CD4-positive, alpha-beta T cell treated with Interleukin-4 for 4 hours (primary cell): ENCODE measurements around the gene EFEMP2.
A peak's percentile ranks its signal among the peaks of the same experiment; 100 is the strongest.
"Not testable (repeated sequence)": the region's sequence is repeated elsewhere in the genome, so short reads cannot be mapped to it uniquely, and the experiment has no call there.

ENCODE experiments used
- DNase-seq: peaks from one replicate; pipeline ENCODE4 v3.0.0-alpha.2; 2020

EFEMP2 gene

DNA sequence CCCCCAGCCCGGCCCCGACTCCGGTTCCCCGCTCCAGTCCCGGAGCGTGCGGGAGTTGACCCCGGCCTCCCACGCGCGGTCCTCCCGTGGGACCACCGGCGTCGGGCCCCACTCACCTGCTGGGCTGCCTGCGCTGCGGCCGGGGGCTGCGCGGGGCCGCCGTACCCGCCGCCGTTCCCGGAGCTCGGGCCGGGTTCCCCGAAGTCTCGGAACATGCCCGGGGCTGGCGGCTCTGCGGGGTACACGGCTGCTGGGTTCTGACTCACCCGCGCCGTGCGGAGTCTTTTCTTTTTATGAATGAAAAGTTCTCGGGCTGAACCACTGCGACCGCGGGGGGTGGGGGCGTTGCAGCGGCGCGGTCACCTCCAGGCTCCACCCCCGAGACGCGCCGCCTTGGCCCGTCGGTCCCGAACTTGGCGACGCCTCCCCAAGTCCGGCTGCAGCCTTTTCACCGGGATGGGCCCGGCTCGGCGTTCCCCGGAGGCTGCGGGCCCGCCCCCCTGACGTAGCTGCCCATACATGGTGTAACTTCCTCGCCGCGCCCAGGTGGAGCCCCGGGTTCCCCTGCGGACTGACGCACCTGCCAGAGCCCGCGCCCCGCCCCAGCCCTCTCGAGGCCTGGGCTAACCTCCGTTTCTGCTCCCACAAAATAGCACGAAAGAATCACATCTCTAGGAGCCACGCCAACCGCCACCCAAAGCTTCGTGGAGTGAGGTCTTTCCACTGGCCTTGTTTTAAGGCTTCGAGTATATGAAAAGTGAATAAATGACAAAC is 27.7 kb upstream of the EFEMP2 start, which contains the start of gene FOSL1:
Gene FOSL1, minus strand, starts transcription at position 264 of the 774 bp plus-strand sequence. Its CDS starts 49 bp downstream, at position 215.
- DNase-seq: peak; percentile 96

DNA sequence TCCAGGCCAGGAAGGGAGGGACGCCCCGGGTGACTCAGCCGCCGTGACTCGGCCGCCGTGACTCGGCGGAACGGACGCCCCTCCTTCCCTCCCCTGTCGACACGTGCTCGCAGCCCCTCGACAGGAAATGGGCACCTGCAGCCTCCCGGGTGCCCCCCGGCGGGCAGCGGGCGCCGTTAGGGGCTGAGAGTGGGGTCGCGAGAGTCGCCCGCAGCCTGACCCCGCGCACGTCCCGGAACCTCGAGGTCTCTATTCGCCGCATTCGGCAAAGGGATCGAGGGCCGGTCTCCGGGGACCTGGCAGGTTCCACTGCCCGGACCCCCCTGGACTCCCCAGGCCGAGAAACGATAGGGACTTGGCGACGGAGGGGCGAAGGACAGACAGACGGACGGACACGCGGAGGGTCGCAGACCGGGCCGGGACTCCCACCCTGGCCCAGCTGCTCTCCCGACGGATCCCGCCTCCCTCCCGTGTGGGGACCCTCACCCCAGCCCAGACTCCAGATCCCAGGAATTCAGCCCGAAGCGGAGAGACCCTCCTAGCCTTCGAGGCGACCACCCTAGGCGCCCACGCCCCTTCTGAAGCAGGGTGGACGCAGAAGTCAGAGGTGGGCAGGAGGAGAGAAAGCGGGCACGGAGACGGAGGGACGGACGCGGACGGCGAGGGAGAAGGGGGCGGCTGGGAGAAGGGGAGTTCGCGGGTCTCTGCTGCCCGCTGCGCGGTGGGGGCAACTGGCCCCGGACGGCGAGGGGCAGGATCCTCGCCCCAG is 26.9 kb upstream of the EFEMP2 start:
- DNase-seq: peak; percentile 36

DNA sequence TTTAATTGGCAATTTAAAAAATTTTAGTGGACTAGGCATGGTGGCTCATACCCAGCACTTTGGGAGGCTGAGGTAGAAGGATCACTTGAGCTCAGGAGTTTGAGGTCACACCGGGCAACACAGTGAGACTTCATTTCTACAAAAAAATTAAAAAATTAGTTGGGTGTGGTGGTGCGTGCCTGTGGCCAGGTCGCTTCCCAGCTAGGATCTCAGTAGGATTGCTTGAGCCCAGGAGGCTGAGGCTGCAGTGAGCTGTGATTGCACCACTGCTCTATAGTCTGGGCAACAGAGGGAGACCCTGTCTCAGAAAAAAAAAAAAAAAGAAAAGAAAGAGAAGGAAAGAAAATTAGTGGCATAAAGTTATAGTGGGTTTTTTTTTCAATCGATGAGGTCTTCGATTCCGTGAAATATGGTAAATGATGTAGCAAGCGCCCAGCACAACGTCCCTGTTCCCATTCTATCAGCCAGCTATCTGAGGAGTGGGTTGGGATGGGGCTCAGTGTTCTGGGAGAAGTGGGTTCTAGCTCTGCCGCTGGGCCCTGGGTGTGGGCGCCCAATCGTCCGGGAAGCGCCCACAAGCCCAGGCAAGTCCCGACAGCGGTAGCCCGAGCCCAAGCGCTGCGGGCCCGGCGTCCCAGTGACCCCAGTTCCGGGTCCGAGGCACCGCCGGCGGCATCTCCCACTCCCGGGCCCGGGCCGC is 26.2 kb upstream of the EFEMP2 start:
- DNase-seq: no peak

DNA sequence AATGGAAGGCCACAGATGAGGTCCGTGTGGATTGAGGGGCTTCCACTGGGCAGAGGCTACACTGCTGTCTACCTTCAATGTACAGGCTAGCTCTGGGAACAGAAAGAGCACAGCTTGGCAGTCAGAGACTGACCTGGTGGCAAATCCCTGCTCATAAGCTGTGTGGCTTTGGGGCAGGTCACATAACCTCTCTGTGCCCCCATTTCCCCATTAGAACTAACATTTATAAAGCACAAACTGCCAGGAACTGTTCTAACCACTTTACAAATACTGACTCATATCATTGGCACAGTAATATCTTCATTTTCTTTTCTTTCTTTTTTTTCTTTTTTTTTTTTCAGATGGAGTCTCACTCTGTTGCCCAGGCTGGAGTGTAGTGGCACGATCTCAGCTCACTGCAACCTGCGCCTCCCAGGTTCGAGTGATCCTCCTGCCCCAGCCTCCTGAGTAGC is 24.4 kb upstream of the EFEMP2 start:
- no peak for DNase-seq

DNA sequence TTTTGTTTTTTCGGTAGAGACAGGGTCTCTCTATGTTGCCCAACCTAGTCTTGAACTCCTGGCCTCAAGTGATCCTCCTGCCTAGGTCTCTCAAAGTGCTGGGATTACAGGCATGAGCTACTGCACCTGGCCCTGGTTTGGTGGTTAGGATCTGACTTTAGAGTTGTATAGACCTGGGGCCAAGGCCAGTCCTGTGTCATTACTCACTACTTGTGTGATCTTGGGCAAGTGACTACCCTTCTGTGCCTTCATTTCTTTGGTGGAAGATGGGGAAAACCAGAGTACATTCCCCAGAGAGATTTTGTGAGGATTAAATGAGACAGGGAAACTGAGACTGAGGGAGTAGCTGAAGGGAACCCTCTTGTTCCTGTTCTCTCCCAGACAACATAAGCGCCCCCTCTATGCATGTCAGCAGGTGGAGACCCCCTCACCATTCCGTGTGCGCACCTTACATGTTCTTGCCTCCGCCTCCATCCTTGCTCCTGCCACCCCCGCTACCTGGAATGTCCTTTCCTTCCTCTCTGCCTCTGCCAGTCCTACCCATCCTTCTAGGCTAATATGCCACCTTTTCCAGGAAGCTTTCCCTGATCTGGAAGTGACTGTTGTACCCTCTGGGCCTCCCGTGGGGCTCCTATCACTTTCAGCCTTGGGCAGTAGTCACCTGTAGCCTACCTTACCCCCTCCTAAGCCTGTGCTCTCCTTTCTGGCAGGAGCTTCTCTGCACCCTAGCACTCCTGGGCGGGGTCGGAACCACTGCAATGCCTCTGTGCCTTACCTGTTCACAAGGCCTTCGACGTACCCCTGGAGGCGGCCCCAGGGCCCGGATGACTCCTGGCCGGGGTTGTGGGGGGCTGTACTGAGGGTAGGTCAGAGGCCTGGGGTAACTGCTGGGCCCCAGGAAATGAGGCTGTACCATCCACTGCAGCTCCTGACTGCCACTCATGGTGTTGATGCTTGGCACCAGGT is 23.7 kb upstream of the EFEMP2 start:
- DNase-seq: no peak

DNA sequence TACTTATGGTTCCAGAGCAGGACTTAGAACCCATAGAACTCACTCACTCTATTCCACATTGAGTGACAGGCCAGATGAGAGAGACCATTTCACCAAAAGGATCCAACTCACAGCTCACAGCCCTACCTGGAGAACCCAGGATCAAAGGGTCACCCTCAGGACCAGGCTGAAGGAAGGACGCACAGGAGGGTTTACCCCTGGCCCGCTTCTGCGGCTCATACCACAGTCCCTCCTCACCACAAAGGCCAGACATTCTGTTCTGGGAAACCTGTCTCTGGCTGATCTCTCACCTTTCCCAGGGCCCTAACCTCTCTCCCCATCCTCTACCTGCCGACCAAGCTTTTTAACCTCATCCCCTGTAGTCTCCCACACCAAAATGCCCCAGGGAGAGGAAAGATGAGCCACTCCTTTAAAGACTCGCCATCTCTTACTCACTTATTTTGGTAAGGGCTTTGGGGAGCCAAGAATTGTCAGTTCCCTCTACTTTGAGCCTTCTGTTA is 22.9 kb upstream of the EFEMP2 start:
- no peak for DNase-seq

DNA sequence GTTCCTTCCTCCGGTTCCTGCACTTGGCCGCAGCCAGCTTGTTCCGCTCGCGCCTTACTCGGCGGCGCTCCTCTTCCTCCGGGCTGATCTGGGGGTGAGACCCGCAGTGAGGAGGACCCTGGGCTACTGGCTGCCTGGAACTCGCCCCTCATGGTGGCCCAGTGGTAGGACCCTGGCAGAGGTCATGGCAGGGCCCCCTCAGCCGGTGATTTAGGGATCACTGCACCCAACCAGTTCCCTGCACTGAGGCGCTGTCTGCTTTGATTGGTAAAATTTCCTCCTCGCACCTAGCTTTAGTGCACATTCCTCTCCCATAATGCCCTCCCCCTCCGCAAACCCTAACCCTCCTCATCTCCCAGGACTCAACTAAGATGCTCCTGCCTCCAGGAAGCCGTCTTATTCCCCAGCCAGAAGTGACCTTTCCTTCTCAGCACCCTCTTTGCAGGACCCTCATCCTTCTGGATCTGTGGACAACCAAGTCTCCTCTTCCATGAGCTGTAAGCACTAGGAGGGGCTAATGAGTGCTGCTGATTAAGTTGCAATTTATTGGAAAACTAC is 21.5 kb upstream of the EFEMP2 start:
- peak; percentile 35 for DNase-seq

DNA sequence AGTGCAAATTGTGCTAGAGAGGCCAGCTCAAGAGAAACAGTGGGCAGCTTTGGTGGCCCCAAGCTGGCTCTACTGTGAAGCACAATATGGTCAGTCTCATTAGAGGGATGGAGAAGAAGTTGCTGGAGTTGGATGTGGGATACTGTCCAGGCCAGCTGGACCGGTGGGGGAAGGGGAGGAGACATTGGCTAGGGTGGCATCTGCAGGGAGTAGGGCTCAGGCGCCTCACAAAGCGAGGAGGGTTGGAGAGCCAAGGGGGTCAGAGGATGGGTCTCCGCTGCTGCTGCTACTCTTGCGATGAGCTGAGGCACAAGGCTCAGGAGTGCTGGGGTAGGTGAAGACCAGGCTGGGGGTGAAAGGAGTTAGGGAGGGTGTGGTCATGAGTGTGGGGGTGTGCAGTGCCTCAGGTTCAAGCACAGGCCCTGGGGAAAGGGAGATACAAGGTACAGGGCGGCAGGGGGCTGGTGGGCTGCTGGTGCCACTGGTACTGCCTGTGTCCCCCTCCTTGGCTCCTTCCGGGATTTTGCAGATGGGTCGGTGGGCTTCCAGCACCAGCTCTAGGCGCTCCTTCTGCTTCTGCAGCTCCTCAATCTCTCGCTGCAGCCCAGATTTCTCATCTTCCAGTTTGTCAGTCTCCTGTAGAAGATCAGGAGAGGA is 20.2 kb upstream of the EFEMP2 start:
- no peak for DNase-seq

DNA sequence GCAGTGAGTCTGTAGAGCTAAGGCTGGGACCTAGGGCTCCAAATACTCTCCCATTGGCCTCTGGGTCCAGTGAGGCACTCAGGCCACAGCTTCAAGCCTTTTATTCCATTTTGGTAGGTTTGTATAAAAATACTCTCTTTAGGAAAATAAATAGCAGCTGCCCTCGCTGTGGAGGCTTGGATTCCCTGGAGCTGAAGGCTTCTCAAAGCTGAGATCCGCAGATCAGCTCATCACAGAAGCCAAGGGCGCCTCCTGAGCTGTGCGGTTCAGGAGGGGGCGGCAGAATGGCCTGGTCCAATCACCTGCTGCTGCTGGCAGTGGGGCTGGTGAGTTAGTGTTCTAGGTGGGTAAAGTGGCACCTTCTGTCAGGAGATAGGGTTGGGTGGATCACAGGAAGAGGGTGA is 19.5 kb upstream of the EFEMP2 start:
- DNase-seq: not testable (repeated sequence)

DNA sequence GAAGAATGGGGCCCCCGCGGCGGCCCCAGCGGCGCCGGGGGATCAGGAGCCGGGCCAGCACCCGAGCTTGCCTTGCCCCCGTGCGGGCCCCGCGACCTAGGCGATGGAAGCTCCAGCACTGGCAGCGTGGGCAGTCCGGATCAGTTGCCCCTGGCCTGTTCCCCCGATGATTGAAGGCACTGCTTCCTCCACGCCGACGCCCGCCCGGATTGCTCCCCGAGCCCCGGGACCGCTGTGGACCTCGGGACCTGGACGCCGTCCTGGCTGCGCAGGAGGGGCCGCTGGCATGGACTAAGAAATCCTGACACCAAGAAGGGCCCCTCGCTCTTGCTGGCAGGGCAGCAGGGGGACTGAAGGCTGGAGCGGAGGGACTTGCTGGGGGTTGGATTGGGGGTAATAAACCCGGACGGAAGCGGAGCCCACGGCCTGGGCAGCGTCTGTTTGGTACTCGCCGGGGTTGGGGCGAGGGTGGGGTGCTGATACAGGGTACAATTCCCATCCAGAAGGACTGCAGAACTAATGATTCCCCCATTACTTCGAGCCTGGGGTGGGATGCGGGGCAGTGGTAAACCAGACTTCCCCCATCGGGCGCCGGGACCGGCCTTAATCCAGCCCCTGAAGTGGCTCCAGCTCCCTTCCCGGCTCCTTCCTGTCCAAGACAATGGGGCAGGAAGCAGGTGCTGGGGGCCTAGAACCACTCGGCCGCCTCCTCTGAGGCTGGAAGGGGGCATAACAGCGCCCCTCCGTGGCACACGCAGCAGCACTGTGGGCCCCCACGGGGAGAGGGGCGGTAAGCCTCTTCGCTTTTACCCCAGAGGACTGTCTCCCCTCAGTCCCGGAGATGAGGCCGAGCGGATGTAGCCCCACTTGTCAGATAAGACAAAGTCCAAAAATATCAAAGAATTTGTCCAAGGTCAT is 18.9 kb upstream of the EFEMP2 start:
- DNase-seq: no peak

DNA sequence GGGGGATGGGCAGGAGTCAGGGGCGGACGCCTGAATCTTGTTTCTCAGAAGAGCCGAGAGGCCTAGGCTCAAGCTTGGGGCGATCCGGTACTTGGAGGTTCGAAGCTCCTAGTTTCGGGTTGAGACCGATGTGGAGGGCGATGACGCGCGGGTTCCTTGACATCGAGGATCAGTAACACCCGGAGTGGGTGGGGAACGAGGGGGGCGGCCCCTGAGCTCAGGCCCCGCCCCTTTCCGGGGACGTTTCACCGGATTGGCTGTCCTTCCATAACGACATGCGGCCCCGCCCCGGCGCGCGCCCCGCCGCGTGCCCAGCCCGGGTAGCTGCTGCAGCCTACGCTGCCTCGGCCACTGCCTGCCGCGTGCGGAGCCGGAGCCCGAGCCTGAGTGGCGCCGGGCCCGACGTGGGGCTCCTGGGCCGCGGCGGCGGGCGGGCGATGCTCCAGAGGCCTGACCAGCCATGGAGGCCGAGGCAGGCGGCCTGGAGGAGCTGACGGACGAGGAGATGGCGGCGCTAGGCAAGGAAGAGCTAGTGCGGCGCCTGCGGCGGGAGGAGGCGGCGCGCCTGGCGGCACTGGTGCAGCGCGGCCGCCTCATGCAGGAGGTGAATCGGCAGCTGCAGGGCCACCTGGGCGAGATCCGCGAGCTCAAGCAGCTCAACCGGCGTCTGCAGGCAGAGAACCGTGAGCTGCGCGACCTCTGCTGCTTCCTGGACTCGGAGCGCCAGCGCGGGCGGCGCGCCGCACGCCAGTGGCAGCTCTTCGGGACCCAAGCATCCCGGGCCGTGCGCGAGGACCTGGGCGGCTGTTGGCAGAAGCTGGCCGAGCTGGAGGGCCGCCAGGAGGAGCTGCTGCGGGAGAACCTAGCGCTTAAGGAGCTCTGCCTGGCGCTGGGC is 18.0 kb upstream of the EFEMP2 start, which contains the start of gene CCDC85B:
Gene CCDC85B, plus strand, starts transcription at position 350 of the 895 bp plus-strand sequence. Its CDS starts 111 bp downstream, at position 461.
- peak; percentile 97 for DNase-seq

DNA sequence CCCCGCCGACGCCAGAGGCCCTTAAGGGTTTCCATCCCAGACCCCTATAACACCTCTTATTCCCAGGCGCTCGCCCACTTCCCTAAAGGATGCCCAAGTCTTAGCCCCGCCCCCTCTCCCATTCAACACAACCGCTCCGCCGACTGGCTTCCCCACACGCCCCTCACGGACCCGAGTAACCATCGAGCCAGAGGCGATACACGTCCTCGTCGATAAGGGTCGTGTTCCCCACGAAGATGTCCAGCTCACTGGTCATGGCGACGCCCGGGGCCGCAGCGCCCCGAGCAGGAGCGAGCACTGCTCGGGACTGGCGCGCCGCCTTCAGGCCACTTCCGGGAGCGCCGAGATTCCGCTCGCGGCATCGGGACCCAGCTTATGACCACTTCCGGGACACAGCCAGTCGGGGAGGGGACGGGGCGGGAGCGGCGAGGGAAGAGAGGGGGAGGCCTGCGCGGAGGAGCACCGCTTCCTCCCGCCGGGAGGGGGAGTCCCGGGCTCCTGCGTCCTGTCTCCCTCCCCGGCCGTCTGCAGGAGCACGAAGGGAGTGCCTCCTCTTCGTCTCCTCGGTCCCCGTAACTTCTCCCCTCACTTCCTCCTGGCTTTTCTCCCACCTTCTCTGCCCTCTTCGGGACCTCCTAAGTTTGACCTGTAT is 15.7 kb upstream of the EFEMP2 start, which contains the start of gene FIBP:
Gene FIBP, minus strand, starts transcription at position 309 of the 652 bp plus-strand sequence. Its CDS starts 53 bp downstream, at position 256.
- peak; percentile 94 for DNase-seq

DNA sequence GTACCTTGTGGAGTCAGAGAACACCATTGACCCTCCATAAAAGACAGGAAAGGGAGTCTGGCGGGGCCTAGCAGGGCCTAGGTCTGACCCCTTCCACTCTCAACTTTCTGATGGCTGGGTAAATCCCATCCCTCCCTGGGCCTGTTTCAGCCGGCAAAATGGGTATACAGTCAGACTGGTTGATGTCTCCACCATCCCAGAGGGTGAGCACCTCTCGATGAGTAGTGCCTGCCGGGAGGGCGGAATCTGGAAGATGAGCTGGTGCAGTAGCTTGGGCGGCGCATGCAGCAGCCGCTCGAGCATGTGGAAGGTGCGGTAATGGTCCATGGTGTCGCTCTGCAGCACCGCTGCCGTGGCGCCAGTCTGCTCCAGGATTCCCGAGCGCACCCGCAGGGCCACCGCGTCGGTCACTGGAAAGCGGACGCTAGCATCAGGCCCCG is 15.1 kb upstream of the EFEMP2 start:
- DNase-seq: no peak

DNA sequence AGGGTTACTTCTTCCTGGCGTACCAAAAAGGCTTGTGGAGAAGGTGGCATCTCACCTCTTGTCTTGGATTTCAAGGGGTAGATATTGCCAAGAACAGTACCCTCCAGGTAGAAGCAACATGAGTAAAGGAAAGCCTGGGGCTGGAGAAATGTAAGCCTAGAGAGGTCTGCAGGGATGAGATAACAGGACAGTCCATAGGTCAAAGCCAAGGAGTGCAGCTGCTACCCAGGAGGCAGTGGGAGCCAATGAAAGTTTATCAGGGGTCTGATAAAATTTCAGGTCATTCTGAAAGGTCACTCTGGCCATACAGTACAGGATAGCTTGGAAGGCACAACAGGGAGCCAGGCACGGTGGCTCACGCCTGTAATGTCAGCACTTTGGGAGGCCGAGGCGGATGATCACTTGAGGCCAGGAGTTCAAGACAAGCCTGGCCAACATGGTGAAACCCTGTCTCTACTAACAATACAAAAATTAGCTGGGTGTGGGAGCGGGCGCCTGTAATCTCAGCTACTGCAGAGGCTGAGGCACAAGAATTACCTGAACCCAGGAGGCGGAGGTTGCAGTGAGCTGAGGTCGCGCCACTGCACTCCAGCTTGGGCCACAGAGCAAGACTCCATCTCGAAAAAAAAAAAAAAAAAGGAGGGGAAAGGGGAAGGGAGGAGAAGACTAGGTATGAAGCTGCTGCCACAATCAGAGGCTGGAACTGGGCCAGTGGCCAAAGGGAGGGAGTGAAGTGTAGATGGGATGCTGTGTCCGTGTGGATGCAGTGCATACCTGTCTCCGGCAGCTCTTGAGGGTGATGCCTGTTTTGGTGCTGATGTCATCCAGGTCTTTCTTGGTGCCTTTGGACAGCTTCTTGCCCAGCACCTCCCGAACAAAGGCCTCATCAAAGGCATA is 14.5 kb upstream of the EFEMP2 start:
- no peak for DNase-seq

DNA sequence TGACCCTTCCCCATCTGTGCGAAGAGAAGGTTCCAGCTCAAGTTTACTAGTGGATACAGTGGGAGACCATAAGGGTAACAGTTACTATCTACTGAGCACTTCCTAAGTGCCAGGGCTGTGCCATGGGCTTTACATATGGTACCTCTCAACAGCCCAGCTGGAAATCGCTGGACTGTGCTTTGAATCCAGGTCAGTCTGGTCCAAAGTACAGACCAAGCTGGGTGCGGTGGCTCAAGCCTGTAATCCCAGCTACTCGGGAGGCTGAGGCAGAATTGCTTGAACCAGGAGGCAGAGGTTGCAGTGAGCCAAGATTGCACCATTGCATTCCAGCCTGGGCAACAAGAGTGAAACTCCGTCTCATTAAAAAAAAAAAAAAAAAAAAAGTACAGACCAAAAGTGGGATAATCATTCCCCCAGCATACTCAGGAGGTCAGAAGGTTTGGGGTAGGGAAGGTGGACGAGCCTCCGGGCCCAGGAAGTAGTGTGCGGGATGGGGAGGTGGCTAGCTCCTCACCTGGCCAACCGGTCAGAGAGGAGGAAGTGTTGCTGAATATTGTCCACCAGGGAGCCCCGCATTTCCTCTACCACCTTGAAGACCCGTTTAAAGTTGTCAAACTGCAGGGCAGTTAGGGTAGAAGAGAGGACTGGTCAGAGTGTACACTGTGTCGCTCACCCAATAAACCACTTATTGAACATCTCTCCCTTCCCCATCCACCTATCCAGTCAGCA is 13.4 kb upstream of the EFEMP2 start:
- no peak for DNase-seq

DNA sequence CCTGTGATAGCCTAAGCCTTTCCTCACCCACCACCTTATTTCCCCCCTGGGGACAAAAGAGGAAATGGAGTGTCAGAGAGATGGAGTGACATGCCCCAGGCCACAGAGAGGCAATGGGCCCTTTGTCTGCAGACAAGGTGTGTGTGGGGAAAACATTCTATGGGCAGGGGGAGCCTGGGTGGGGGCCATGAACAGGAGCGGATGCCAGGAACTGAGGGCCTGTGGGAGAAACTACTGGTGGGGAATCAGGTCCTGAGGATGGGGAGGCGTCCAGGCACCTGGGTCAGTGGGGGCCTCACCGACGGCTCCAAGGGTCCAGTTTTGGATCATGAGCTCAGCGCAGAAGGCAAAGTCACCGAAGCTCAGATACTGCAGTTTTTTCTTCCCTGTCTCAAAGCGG is 12.6 kb upstream of the EFEMP2 start:
- DNase-seq: no peak
